ENCODE results near the gene BCO1. TPM values are rescaled to one million over a fixed set of nuclear protein-coding genes. Genes with fewer than 3 reads are reported as not detected.

BCO1 gene
- total RNA-seq, 3 donors from 2014 or later (not counting 1 experiment from before 2014, with no cell fraction given) = not detected

- H3K27ac Mint-ChIP-seq = no peak overlapping the region
These were observed 54.4 kb downstream of the BCO1 start for GRCh38 chr16:81292936-81293335.

GRCh38 chr16:81293909-81294802, 55.7 kb downstream of the BCO1 start:
- WGBS (ENCODE audit: insufficient coverage) = 62% methylated on average over 8 of the region's 11 CpGs
- Histone ChIP-seq H3K27me3 (ENCODE audit: control insufficient read depth, insufficient read depth, low read length) (no peaks in the 10 kb centered on the region), H3K27ac (ENCODE audit: low read length) (no peak overlapping the region), H3K9me3 (ENCODE audit: control insufficient read depth, insufficient read depth, low read length) (no peaks in the 10 kb centered on the region), H3K36me3 (ENCODE audit: control insufficient read depth, insufficient read depth, low read length) (no peaks in the 10 kb centered on the region), H3K4me3 (ENCODE audit: low read length) (no peak overlapping the region), H3K4me1 (ENCODE audit: control insufficient read depth, insufficient read depth, low read length) (no peaks in the 10 kb centered on the region)
- TF ChIP-seq, protein P1, sequence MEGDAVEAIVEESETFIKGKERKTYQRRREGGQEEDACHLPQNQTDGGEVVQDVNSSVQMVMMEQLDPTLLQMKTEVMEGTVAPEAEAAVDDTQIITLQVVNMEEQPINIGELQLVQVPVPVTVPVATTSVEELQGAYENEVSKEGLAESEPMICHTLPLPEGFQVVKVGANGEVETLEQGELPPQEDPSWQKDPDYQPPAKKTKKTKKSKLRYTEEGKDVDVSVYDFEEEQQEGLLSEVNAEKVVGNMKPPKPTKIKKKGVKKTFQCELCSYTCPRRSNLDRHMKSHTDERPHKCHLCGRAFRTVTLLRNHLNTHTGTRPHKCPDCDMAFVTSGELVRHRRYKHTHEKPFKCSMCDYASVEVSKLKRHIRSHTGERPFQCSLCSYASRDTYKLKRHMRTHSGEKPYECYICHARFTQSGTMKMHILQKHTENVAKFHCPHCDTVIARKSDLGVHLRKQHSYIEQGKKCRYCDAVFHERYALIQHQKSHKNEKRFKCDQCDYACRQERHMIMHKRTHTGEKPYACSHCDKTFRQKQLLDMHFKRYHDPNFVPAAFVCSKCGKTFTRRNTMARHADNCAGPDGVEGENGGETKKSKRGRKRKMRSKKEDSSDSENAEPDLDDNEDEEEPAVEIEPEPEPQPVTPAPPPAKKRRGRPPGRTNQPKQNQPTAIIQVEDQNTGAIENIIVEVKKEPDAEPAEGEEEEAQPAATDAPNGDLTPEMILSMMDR (IDR thresholded peaks at IDR 0.05) = no peak
- DNase-seq (no peak), ATAC-seq (no peak)
- Mint-ChIP-seq H3K27ac (no peak overlapping the region), H3K4me3 (no peak overlapping the region), H3K9me3 (no peaks in the 10 kb centered on the region), H3K4me1 (no peaks in the 10 kb centered on the region), H3K36me3 (no peaks in the 10 kb centered on the region), H3K27me3 (ENCODE audit: low read depth in 2 of 2) (peaks cover 3 to 13% of the 10 kb centered on the region in 2 donors)
- intact Hi-C loops (cut with micrococcal nuclease) = no loop called here

More at GRCh38 chr16:81292936-81293335, 54.4 kb downstream of the BCO1 start:
- no peaks in the 10 kb centered on the region for H3K4me1 Mint-ChIP-seq
- DNase-seq (no peak), ATAC-seq (no peak)
- TF ChIP-seq, protein P1 (IDR thresholded peaks at IDR 0.05) = no peak
- intact Hi-C loops (cut with micrococcal nuclease) = no loop called here
- no peaks in the 10 kb centered on the region for H3K36me3 Mint-ChIP-seq
- Histone ChIP-seq H3K9me3 (ENCODE audit: control insufficient read depth, insufficient read depth, low read length) (no peaks in the 10 kb centered on the region), H3K27me3 (ENCODE audit: control insufficient read depth, insufficient read depth, low read length) (no peaks in the 10 kb centered on the region), H3K27ac (ENCODE audit: low read length) (no peak overlapping the region), H3K36me3 (ENCODE audit: control insufficient read depth, insufficient read depth, low read length) (no peaks in the 10 kb centered on the region), H3K4me3 (ENCODE audit: low read length) (no peak overlapping the region), H3K4me1 (ENCODE audit: control insufficient read depth, insufficient read depth, low read length) (no peaks in the 10 kb centered on the region)
- H3K9me3 Mint-ChIP-seq = no peaks in the 10 kb centered on the region
- no peak overlapping the region for H3K4me3 Mint-ChIP-seq
- 87% methylated on average over 5 of the region's 5 CpGs for WGBS (ENCODE audit: insufficient coverage)
- H3K27me3 Mint-ChIP-seq (ENCODE audit: low read depth in 2 of 2) = peaks cover 3 to 13% of the 10 kb centered on the region in 2 donors

DNA sequence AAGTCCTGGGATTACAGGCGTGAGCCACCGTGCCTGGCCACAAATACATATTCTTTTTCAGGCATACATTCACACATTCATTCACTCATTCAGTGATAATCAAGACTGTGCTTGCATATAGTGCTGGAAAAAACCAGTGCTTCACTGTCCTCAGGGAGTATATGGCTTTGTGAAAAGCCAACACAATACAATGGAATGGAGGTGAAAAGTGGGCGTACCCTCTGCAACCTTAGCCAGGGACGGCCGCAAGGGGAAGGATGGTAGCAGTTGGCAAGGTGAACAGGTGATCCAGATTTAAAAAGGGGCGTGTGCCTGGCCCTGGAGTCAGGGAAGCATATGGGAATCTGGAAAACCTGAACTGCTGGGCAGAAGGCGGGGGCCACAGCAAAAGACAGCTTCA, 58.1 kb downstream of the BCO1 start:
- Histone ChIP-seq H3K4me3 (ENCODE audit: low read length) (no peak overlapping the region), H3K9me3 (ENCODE audit: control insufficient read depth, insufficient read depth, low read length) (no peaks in the 10 kb centered on the region), H3K36me3 (ENCODE audit: control insufficient read depth, insufficient read depth, low read length) (no peaks in the 10 kb centered on the region), H3K27me3 (ENCODE audit: control insufficient read depth, insufficient read depth, low read length) (no peaks in the 10 kb centered on the region), H3K4me1 (ENCODE audit: control insufficient read depth, insufficient read depth, low read length) (no peaks in the 10 kb centered on the region), H3K27ac (ENCODE audit: low read length) (no peak overlapping the region)
- H3K4me3 Mint-ChIP-seq = no peak overlapping the region
- no peaks in the 10 kb centered on the region for H3K36me3 Mint-ChIP-seq
- TF ChIP-seq, protein P1 (IDR thresholded peaks at IDR 0.05) = no peak
- H3K4me1 Mint-ChIP-seq = peaks cover 0 to 6% of the 10 kb centered on the region in 2 donors
- 85% methylated on average over 7 of the region's 7 CpGs for WGBS (ENCODE audit: insufficient coverage)
- ATAC-seq (no peak), DNase-seq (no peak)
- H3K27me3 Mint-ChIP-seq (ENCODE audit: low read depth in 2 of 2) = peaks cover 3 to 13% of the 10 kb centered on the region in 2 donors
- intact Hi-C loops (cut with micrococcal nuclease) = no loop called here
- H3K27ac Mint-ChIP-seq = no peak overlapping the region
- no peaks in the 10 kb centered on the region for H3K9me3 Mint-ChIP-seq
